OCI-LY3 (cell line): ENCODE measurements around the gene BICDL2.

Experiments
- EZH2phosphoT487 ChIP-seq: fragments of 200-600 bp; shearing (Covaris generic); IDR thresholded peaks from 2 replicates; pipeline ENCODE4 v1.6.1; 2018; ENCODE audit warnings: antibody characterized with exemption, mixed run types, low read depth
- TF ChIP-seq, protein P1 (sequence below): fragments of 200-600, 300-600 bp; sonication (generic); IDR thresholded peaks from 2 replicates; pipeline ENCODE4 v1.5.1; 2014; ENCODE audit warnings: antibody characterized with exemption, low read length, low read depth

DNA sequence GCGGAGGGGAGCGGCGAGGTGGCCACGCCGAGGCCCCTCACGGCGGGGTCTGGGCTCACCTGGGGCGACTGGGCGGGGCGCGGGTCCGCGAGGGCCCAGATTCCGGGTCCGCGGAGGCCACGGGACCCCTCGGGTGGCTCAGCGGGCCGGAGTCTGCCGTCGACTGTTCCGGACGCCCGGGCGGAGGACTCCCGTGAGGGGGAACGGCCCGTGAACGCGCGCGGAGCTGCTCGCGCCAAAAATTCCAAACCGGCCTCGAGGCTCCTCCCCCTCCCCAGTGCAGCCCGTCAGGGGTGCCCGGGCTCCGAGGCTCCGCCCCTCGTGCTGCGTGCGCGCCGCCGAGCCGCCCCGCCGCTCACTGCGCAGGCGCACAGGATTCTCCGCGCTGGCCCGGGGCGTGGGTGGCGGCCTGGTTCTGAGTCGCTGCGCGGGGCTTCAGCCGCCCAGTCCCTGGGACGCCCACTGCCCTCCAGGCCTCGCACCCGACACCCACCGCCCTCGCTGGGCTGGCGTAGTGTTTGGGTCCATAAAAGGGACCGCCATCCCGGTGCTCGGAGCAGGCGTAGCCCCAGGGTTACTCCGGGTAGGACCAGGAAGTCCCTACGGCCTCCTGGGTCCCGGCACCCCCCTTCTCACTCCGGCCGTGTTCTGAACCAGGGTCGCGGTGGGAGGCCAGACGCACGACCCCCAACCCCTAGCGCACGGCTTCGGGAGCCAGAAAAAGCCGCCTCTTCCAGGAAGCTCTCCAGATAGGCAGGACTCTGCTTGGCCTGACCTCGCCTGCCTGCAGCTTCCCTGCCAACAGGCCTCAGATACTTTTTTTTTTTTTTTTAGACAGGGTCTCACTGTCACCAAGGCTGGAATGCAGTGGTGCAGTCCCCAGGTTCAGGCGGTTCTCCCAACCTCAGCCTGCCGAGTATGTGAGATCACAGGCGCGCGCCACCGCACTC, 56.2 kb downstream of the BICDL2 start, which contains the start of gene PKMYT1:
- TF ChIP-seq, protein P1, sequence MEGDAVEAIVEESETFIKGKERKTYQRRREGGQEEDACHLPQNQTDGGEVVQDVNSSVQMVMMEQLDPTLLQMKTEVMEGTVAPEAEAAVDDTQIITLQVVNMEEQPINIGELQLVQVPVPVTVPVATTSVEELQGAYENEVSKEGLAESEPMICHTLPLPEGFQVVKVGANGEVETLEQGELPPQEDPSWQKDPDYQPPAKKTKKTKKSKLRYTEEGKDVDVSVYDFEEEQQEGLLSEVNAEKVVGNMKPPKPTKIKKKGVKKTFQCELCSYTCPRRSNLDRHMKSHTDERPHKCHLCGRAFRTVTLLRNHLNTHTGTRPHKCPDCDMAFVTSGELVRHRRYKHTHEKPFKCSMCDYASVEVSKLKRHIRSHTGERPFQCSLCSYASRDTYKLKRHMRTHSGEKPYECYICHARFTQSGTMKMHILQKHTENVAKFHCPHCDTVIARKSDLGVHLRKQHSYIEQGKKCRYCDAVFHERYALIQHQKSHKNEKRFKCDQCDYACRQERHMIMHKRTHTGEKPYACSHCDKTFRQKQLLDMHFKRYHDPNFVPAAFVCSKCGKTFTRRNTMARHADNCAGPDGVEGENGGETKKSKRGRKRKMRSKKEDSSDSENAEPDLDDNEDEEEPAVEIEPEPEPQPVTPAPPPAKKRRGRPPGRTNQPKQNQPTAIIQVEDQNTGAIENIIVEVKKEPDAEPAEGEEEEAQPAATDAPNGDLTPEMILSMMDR: no peak
- TF ChIP-seq EZH2phosphoT487: no peak
